GM18498 (cell line): ENCODE data around the gene DNAJC15.

Experiments
- ATAC-seq: cut with Tn5 transposase; IDR thresholded peaks from one replicate; pipeline ENCODE4 v1.9.1; 2021; ENCODE audit warnings: mild to moderate bottlenecking, moderate library complexity; ENCODE audit not compliant: unreplicated experiment

The DNAJC15 gene

DNA sequence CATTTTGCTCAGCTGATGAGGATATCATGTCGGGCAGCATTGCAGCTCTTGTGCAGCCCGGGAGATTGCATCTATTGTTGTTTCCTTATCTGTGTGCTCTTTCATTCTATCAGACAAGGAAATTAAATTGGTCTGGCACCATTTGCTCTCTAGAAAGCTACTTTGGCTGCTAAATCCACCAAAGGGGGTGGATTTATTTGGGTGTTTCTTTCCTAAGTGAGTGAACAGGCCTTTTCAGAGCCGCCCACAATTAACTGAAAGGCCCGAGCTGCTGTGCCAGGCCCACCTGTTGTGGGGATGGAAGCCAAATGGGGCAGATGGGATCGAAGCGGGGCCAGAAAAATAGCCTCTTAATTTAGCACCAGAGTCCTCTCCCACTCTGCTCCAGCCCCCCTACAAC is 99.4 kb downstream of the DNAJC15 start:
- no peak for ATAC-seq

DNA sequence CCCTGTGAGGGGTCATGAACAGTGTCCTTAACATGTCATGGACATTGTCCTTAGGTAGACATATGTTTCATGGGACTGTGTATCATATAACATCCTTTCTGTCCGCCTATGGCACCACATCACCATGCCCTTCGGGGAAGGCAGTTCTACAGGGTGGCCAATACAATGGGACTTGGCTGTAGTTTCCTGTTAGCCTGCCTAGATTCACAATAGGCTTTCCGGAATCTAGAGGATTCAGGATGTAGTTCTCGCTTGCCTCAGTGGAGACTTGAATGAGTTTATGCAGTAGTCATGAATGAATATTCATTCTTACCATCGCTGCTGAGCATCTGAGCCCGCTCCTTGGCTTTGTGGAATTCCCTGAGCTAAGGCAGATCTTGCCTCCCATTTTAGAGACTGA is 100.5 kb downstream of the DNAJC15 start:
- no peak for ATAC-seq

DNA sequence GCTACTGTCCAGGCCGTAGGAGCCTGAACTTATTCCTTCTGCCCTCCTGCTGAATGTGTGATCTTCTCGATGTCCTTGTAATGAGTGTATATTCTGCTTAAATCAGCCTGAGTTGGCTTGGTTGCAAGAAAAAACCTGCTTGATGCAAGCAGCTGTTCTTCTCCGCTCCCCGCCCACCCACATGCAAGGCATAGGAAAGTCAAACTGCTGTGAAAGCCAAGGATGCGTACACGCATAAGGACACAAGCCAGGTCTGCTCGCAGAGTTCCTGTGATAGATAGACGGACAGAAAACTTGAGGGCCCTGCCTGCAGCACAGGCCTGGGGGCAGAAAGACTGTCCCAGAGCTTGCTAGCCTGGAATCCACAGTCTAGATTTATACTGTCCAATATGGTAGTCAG is 101.1 kb downstream of the DNAJC15 start:
- no peak for ATAC-seq

DNA sequence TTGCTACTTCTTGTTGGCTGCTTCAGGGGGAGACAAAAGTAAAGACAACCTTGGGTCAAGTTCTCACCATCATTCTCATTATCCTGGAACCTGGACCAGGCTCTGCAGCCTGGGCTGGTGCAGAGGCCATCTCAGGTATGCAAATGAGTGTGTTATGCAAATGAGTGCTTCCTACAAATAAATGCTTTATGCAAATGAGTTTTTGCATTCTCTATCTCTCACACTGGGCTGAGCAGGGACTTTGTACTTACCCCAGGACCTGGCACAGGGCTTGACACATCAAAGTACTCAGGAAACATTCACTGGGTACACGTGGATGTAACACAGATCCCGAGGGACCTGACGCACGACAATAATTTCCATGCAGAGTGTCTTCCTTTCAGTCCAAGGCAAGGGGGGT is 103.0 kb downstream of the DNAJC15 start:
- ATAC-seq, result peak; percentile 51

DNA sequence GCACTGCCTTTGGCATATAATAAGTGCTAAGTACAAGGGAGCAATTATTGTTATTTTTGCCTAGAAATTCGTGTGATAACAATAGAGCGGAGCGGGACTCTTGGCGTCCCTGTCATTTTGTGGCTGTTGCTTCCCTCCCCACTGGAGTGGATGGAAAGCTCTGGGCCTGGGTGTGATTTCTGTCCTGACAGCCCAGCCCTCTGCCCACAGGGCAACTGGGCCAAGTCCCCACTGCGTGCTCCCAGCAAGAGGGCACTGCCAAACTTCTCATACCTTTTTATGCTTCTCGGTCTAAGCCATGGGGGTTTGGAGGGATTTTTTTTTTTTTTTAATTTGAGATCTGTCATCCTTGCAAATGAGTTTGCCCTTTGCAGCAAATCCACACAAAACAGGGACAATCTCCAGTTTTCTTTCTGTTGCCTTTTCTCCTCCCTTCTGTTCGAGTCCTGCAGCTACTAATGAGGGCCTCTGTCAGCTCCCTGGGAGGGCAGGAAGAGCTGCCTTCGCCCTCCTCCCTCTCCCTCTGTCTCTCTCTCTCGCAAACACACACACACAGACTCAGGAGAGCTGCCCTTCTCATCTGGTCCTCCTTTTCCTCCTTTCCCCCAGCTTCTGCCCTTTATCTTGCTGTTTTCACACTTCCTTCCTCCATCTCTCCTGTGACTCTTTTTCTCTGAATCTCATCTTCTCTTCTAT is 103.9 kb downstream of the DNAJC15 start:
- ATAC-seq, result no peak

DNA sequence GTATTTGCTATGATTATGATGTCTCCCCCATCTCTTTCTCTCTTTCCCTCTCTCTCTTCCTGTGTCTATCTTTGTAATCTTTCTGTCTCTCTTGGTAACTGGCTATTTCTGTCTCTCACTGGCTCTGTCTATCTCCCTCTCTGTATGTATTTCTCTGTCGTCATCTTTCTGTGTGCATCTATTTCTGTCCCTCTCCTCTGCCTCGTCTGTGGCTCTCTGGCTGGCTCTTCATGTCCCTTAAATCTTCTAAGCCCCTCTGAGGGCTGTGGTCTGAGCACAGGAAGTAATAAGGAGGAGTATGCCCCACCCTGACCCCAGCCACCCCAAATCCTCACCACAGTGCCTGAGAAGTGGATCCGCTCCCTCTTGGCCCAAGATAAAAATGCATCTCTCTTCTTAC is 104.4 kb downstream of the DNAJC15 start:
- no peak for ATAC-seq

DNA sequence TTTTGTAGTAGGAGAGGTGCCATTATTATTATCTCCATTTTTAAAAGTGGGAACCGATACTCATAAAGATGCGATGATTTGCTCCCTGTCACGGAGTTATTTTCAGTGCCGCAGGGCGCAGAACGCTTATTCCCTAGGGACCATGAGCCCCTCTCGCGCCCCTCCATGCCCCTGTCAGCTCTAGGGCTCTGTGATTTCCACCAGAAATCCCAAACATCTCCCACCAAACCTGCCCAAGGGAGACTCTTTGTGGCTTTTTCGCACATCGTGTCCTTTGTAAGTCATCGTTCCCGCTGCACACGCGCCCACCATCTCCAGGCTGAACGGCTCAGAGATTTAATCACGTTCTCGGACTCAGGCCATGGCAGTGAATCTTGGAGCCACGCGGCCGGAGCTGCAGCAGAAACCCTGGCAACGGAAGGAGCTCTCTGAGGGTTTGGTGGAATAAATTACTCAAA is 105.1 kb downstream of the DNAJC15 start:
- ATAC-seq, result no peak

DNA sequence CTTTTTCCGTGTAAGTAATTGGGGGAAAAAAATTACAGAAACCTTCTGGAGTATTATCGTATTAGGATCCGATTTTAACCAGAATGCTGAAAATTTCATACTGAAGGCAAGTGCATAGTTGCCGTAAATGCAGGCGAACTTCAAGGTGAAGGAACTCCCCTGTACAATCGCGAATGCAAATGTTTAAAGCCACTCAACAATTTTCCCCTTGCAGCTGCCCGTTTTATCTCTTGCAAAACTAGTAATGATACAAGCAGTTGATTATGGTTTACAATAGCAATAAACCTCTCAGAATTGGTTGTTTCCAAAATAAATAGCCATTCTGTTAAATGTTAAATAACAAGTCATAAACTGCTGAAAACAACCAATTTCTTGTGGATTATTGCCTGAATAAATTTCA is 105.7 kb downstream of the DNAJC15 start:
- no peak for ATAC-seq

DNA sequence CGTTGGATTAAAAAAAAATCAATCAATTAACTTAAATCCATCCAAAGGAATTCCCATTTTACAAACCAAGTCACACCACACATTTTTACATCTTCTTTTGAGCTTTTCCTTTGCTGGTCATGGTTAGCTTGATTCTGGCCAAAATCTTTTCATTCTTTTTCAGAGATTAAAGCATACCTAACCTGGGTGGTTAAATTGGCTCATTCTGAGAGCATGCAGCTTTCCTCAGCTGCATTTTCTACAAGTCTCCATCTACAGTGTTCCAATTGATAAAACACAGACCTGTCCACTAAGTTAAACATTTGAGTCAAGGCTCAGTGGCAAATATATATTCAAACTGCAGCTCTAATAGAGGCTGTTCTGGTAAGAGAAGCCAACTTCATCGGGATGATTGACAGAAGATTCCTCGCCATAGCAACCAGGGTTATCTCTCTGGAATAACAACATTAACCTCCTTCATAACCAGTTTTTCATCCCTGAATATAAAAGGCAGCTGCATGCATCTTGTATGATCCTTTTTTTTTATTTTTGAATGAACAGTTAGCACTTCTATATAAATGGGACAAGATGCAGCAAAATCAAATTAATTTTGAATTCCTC is 106.2 kb downstream of the DNAJC15 start:
- ATAC-seq, result no peak

DNA sequence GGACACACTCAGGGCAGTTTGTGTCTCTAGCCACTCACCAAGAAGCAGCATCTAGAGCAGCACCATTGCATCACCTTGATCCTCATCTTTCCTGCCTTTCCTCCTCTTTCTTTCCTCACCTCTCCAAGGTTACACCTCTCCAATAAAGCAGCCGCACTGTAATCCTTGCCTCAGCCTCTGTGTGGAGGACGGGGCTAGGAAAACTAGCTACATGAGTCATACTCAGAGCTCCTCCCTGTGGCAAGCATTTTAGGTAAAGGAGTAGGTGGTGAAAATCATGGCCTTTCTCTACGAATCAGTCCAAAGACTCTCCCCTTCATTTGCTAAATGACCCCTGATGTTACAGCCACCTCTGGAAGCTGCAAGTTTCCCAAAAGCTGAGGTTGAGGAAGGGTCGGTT is 108.9 kb downstream of the DNAJC15 start:
- no peak for ATAC-seq

DNA sequence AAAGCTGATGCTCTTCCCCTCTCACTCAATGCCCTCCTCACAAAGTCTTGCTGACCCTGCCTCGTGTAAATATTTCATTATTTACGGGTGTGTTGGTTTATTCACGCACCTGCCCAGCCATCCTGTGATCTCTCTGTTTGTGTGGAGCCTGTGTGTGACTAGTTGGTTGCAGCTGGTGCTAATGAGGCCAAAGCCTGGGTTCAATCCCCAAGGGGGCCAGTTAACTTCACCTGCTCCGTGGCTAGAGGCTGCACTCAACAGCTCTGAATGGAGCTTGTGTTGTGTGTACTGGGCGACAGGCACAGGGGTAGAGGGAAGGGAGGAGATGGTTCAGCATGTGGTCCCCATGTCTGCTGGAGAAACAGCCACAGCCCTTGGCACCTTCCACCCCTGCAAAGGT is 109.5 kb downstream of the DNAJC15 start:
- no peak for ATAC-seq

DNA sequence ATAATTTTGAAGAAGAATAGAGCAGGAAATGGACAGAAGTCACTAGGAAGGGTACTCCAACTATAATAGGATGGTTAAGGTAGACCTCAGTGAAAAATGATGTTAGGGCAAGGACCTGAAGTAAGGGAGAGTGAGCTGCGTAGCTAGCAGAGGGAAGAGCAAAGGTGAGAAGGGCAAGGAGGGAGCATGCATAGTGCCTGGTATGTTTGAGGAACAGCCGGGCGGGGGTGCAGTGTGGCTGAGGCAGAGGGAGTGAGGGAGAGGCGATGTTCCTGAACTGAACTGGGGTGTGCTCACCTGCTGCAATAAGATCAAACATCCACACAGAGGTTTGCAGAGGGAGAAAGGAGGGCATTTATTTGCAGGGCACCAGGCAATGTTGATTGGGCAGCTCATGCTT is 110.4 kb downstream of the DNAJC15 start:
- ATAC-seq, result no peak

DNA sequence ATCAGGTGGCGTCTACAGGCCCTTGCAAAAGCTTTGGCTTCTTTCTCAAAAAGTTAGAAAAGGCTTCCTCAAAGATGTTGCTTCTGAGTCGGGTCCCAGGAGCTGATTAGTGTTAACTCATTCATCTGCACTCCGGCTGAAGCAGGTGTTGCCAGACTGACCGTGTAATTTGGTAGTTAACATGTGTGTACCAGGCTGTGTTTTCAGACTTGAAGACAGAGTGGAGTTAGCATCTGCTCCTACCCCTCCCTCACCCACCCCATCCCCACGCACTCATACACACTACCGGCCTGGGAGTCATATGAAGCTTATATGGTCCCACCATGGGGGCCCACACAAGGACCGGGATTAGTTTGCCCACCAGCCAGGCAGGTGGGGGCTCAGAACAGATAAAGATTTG is 111.5 kb downstream of the DNAJC15 start:
- ATAC-seq, result no peak

DNA sequence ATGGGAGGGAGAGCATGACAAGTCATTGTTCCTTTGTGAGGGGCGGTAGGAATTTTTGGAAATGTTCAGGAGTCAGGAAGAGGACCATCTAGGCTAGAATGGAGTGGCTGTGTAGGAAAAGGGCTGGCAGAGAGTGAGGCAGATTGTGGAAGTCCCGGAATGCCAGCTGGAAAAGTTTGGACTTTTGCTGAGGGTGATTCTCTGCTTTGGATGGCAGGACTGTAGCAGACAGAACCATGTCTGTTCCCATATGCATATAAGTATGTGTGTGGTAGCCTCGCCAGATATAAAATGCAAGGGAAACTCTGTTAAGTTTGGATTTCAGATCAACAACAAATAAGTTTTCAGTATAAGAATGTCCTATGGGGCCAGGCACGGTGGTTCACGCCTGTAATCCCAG is 112.1 kb downstream of the DNAJC15 start:
- ATAC-seq, result no peak

DNA sequence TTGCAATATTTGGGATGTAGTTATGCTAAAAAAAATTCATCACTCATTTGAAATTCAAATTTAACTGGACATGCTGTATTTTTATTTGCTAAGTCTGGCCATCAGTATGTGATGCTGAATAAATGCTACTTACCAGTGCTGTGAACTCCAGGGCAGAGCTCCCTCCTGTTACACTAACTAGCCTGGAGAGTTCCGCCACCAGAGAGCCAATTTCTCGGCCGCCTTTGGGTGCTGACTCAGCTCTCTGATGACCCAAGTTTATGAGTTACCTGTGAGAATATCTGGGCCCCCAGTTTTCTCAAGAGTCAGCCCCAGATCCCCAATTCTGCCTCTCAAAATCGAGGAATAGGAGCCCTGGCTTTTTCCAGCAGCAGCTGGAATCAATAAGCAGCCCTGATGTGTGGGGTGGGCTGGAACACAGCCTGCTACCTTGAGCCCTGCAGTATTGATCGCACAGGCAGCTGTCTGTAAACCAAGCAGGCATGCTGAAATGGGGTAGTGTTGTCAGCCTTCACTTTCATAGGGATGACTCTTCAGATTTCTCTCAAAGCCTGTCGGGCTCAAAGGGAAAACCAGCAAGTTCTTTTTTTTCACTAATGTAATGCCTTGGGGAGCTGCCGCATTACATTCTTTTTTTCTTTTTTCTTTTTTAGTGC is 113.7 kb downstream of the DNAJC15 start:
- no peak for ATAC-seq

DNA sequence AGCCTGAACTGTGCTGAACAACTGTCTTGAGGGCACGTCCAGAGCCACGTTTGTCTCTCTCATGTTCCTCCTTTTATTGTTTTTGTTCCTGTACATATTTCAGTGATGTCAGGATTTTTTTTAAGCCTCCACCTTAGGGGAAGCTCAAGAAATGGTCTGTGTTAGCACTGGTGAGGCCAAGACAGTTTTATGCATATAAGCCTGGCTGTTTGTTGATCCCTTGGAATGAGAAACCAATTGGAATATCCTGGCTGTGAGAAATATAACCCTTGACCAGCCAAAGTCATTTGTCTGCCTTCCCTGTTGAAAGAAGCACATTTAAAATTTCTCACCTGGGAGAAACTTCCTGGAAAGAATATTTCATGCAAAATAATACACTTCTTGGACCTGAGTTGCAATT is 115.8 kb downstream of the DNAJC15 start:
- ATAC-seq, result no peak

DNA sequence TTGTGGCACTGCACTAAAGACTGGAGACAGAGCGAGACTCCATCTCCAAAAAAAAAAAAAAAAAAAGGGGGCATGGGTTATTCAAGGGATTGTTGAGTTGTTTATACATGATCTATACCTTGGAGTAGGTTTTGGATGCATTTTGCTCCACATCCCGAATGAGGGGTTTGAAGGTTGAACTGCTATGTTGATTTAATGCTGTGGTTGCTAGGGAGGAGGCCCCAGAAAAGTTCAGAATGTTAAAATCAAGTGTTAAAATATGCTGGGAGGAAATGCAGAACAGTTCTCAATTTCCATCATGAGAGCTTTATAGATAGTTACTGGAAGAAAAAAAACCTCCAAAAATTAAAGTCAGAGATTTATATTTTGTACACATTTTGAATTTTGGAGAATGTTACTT is 116.5 kb downstream of the DNAJC15 start:
- ATAC-seq, result no peak

DNA sequence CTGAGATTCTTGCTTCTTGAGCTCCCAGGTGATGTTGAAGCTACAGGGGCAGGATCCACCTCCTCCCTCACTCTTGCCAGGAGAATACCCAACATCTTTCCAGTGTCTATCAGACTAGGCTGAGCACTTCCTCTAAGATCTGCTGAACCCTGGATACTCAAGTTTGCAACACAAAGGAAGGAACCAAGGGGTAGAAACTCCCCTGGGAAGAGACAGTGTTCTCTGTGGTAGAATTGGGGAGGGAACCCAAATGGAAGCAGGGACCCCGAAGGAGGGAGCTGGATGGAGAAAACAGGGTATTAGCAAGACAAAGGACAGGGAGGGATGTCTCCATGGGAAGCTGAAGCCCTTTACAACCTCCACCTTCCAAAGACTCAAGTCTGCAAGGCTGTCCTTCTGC is 117.6 kb downstream of the DNAJC15 start:
- ATAC-seq, result no peak

DNA sequence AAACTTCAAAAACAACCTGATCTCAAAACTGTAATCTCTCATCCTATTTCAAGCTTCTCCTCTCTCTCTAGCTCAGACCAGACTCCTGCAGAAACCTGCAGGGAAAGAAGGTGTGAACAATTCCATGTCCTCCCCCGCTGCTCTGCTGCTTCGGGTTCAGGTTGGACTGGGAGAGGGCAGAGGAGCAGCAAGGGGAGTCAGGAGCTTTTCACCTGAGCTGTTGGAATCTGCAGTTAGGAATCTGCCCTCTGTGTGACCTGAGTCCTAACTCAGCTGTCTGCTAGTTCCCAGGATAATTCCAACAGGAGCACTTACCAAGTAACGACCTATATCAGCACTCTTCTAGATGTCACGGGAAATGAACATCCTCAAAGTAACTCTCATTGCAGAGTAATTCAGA is 118.3 kb downstream of the DNAJC15 start:
- ATAC-seq, result no peak

DNA sequence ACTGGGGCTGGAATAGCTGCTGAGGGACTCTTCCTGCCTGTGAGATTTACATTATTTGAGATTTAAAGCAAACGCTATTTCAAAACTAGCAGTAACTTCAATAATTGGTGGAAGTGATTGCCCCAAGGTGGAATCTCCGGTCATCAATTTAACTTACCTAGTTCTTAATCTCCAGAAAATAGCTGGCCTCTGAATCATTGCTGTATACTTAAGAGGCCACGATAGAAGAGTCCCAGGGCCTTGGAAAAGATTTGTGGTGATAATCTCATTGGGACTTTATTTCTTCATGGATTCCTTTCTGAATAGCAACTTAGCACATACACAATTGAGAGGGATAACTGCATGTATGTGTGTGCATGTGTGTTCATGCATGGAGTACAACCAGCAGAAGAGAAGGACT is 120.2 kb downstream of the DNAJC15 start:
- ATAC-seq, result no peak

DNA sequence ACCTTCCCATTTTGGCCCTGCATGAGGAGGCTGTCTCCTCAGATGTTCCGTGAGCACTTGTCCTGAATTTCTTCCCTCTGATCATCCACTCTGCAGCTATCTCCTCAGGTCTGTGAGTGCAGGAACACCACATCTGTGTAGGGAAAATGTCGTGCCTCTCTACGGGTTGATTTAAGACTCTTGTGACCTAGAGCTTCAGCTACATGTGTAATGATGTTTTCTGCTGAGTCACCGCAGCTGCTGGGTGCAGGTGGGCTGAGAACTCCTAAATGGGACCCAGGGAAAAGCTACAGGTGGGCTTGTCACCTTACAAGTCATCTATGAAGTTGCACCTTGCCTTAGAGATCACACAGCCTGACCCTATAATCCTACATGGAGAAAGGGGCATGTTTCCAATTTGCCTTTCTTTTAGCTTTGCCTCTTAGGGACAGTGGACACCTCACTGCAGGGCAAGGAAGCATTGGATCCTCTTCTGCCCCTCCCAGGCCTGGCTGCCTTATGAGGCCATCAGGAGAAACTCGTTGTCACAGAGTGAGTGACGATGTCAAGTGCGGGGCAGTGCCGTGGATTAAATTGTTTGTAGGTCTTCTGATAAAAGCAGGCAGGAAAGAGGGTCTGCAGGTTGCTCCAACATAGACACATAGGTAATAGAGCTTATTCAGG is 122.3 kb downstream of the DNAJC15 start:
- no peak for ATAC-seq

DNA sequence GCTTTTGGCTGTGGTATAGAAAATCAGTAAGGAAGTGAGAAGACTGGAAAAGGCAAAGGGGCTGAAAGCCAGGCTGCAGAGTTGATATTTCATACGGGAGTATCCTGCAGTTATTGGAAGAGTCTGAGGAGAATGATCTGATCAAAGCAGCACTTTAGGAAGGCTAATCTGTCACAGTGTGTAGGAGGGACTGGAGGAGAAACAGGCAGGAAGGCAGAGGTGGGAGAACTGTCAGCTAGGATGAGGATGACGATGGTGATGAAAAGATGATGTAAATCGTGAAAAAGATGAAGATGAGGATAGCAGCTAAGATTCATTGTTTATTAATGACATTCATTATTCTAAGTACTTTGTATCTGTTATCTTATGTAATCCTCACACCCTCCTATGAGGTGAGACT is 123.0 kb downstream of the DNAJC15 start:
- ATAC-seq, result no peak
